Panc1 (cell line): ENCODE measurements around the gene NT5C1B.

Experiments used
- CTCF ChIP-seq: fragments of 450-650 bp; IDR thresholded peaks from 2 replicates; pipeline ENCODE4 v1.5.1; 2017; ENCODE audit warnings: mild to moderate bottlenecking
- SIN3A ChIP-seq: IDR thresholded peaks from 2 replicates; pipeline ENCODE4 v1.6.1; 2012; ENCODE audit warnings: low read depth, mild to moderate bottlenecking, low read length, moderate library complexity, borderline replicate concordance; ENCODE audit not compliant: insufficient read depth
- TCF7L2 ChIP-seq: IDR thresholded peaks from 2 replicates; pipeline ENCODE4 v1.6.1; 2011; ENCODE audit warnings: mild to moderate bottlenecking, low read depth, low read length, inconsistent platforms
- TF ChIP-seq, protein P1 (sequence below), 2 experiments: IDR thresholded peaks; 2 replicates each; pipeline ENCODE4 v1.6.1; 2011 to 2012; ENCODE audit warnings: low read depth in 2 of 2, control low read depth in 1 of 2, low read length in 1 of 2, mild to moderate bottlenecking in 1 of 2, moderate library complexity in 1 of 2; ENCODE audit not compliant: insufficient read depth in 1 of 2

DNA sequence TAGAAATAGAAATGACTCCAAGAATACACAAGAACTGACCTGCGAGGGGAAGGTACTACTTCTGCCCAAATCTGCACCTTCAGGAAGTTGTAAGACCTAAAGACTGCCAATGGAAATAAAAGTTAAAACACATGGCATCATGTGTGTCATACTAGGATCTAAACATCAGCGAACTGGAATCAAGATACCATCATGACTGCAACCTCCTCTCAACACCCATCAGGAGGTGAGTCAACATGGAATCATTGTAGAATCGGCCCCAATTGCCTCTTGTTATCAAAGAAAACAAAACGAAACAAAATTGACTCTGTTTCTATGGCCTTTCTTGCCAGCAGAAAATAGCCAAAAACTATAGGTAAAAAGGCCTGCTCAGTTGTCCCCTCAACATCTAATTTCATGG is 44.0 kb downstream of the NT5C1B start:
- TF ChIP-seq CTCF (no peak), TCF7L2 (no peak), SIN3A (no peak)
- TF ChIP-seq, protein P1, sequence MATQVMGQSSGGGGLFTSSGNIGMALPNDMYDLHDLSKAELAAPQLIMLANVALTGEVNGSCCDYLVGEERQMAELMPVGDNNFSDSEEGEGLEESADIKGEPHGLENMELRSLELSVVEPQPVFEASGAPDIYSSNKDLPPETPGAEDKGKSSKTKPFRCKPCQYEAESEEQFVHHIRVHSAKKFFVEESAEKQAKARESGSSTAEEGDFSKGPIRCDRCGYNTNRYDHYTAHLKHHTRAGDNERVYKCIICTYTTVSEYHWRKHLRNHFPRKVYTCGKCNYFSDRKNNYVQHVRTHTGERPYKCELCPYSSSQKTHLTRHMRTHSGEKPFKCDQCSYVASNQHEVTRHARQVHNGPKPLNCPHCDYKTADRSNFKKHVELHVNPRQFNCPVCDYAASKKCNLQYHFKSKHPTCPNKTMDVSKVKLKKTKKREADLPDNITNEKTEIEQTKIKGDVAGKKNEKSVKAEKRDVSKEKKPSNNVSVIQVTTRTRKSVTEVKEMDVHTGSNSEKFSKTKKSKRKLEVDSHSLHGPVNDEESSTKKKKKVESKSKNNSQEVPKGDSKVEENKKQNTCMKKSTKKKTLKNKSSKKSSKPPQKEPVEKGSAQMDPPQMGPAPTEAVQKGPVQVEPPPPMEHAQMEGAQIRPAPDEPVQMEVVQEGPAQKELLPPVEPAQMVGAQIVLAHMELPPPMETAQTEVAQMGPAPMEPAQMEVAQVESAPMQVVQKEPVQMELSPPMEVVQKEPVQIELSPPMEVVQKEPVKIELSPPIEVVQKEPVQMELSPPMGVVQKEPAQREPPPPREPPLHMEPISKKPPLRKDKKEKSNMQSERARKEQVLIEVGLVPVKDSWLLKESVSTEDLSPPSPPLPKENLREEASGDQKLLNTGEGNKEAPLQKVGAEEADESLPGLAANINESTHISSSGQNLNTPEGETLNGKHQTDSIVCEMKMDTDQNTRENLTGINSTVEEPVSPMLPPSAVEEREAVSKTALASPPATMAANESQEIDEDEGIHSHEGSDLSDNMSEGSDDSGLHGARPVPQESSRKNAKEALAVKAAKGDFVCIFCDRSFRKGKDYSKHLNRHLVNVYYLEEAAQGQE (IDR thresholded peaks at IDR 0.05; ENCODE audit: insufficient read depth in 1 of 2, low read depth in 2 of 2, low read length in 1 of 2), result no peak
